HG02943 (cell line): Measurements from ENCODE around the gene SLC35F3.
A peak's percentile ranks its signal among the peaks of the same experiment; 100 is the strongest.
"Not testable (repeated sequence)": the region's sequence is repeated elsewhere in the genome, so short reads cannot be mapped to it uniquely, and the experiment has no call there.

Source experiments
- ATAC-seq: cut with Tn5 transposase; IDR thresholded peaks from one replicate; pipeline ENCODE4 v1.9.1; 2021; ENCODE audit warnings: mild to moderate bottlenecking, low read depth, moderate library complexity; ENCODE audit not compliant: unreplicated experiment

Gene SLC35F3

GRCh38 chr1:234330843-234331215 lies 426.4 kb downstream of the SLC35F3 start:
- no peak for ATAC-seq

DNA sequence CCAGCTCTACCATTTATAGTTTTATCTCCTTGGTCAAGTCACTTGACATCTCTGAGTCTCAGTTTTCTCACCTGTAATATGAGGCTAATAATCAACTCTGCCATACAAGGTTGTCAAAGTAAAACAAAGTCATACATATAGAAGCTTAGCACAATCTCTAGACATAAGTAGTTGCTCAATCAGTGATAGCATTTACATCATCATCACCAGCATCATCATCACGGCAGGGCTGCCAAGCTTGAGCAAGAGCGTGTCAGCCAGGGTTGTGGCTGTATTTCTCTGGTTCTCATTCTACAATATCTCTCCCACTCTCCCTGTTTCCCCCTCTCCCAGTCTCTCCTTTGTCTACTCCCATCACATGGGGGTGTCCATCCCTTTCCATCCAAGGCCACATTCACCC lies 427.0 kb downstream of the SLC35F3 start:
- no peak for ATAC-seq

DNA sequence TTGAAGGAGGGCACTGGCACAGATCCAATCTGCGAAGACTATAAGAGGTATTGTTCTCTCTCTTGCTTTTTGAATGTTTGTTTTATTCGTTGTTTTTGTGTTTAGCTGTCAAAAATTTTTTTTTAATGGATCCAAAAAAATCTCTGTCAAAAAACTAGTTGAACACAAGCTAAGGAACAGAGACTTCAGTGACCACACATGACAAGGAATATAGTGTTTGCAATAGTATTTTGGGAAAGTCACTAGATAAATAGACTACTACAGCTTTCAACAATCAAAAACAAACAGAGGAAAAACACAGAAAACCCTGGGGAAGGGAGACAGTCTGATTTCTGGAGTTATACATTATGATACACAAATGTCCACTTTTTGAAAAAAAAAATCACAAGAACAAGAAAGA lies 431.9 kb downstream of the SLC35F3 start:
- ATAC-seq = no peak

GRCh38 chr1:234337233-234337632 lies 432.8 kb downstream of the SLC35F3 start:
- no peak for ATAC-seq

DNA sequence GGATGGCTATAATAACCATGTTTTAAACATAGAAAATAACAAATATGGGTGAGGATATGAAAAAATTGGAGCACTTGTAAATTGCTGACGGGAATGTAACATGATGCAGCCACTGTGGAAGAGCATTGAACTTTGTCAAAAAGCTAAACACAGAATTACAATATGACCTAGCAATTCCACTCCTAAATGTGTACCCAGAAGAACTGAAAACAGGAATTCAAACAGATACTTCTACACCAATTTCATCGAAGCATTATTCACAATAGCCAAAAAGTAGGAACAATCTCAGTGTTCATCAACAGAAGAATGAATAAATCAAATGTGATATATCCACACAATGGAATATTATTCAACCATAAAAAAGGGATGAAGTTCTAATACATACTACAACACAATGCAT lies 436.1 kb downstream of the SLC35F3 start:
- no peak for ATAC-seq

DNA sequence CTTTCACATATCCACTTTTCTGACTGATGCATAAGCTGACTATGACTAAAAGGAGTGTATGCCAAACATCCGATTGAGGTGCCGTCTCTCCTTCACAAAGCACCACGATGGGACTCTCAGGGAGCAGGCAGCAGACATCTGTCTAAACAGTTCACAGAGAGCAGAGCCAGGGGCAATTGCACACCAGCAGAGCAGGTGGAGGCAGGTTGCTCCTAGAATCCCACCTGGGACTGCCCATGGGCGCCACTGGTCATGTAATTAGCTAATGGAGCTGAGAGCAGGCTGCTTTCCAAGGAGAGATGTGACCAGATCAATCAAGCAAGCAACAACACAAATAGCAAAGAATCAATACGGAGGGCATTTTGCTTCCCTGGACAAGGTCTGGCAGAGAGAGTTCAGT lies 438.3 kb downstream of the SLC35F3 start:
- ATAC-seq = no peak

DNA sequence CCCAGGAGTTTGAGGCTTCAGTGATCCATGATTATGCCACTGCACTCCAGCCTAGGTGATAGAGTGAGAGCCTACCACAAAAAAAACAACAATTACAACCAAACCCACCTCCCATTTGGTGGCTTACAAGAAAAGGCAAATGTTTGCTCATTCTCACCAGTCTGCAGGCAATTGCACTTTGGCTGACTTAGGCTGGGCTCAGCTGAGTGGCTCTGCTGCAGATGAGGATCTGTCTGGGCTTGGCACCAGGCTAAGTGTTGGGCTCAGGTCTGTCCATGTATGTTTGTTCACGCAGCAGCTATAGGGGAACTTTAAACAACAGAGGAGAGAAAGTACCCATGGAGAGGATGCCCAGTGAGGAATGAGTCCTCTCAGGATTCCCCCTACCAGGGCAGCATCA lies 440.8 kb downstream of the SLC35F3 start:
- no peak for ATAC-seq

DNA sequence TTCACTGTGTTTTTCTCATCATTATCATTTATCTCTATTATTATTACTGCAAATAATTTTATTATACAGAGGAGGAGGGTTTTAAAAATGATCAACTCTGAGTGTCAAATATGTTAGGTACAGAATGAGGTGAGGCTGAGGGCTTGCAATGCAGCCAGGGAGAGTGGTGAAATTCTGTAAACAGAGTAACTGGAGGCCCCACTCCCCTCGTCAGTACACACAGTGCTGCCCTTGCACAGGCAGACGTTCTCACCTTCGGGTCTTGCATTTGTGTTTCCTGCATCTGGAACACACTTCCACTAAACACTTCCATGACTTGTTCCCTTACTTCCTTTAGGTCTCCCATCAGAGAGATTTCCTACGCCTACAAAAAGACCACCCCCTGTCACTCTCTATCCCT lies 444.5 kb downstream of the SLC35F3 start:
- no peak for ATAC-seq

DNA sequence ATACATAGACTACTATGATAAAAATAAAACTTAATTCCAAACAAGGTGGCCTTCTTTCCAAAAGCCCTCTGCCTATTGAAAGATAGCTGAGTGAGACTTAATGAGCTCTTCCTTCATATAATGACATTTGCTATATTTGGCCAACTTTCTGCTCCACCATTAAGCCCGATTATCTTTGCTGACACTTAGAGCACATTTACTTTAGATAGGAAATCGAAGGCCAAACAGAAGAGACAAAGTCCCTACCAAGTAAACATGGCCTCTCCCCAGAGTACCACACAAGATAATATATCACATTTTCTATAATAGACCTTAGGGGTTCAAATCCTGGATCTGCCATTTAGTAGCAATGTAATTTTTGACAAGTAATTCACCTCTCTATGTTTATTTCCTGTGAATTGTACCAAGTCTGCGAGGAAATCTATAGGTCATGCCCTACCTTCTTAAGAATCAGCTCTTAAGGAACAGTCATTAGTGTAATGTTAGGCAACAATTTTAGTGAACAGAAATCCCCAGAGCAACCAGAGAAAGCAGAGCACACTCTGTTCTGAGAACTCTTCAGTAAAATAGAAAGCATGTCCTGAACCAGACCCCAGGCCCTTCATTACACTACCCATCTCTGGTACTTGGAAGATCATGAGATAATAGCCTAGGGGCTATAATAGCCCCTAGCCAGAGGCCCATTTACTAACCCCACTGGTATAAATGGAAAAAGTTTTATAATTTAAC lies 451.5 kb downstream of the SLC35F3 start:
- ATAC-seq = no peak

GRCh38 chr1:234356615-234357269 lies 452.3 kb downstream of the SLC35F3 start:
- not testable (repeated sequence) for ATAC-seq

DNA sequence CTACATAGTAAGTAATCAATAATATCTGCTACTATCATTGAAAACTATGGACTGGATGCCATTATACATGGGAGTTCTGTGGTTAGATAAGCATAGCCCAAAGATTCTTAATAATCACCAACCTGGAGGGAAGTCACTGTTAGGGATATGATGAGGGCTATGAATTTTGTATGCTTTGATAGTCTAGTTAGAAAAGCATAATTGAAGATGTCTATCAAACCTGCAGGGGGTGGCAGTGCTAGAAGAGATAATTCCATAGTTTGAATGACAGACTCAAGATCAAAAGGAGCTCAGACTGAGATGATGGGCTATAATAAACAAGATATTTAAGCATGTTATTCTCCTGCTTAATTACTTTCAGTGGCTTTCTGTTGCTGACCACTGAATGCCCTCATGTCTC lies 453.4 kb downstream of the SLC35F3 start:
- no peak for ATAC-seq

DNA sequence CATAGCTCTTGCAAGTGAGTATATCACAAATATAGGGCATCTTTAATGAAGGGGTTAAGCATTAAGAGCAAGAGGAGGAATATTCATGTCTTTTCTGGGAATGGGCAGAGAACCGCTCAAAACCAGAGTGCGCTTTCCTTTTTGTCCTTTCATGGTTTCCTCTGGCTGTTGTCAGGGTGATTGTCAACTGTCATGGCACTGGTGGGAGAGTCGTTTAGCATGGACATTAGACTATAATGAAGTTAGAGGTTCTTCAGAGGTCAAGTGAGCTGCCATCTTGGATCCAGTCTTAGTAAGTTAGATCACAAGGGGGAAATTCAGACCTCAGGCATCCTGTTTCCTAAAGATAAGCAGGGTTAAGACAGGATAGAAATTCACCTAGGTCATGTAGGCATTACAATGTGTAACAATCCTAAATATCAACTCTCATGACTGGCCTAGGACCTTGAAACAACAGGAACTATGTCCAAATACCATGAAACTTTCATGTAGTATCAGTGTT lies 456.7 kb downstream of the SLC35F3 start:
- no peak for ATAC-seq

DNA sequence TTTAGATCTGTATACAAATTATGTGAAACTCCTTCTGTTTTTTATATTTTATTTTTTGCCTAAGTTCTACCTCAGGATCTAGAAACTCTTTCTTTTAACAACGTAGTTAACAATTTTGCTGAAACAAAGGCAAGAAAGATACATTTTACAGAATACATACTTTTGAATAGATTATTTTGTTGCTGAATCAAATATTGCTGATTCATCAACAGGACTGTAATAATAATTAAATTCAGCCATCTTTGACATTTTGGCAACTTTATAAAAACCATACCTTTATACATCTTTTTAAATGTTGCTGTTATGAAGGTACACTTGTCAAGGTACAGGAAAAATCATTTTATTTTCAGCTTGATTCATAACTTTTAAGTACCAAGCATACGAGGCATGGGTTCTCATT lies 458.1 kb downstream of the SLC35F3 start:
- ATAC-seq = no peak

- ATAC-seq = no peak
Observed at GRCh38 chr1:234368320-234369032, 464.0 kb downstream of the SLC35F3 start.

DNA sequence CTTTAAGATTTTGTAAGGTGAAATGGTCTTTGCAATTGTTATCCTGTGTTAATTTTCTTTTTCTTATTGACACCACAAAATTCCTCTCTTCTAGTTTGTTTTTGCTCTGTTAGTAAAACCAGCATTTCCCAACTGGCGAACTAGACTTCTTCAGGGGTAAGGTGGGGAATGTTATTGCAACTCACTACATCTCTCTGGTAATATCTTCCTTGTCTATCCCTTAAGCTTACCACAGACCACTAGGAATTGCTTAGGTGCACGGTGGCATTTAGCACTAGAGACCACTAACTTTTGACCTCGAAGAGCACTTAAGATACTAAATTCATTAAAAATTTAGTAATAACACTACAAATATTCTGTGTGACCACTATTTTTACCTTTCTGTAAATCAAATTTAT lies 464.6 kb downstream of the SLC35F3 start:
- ATAC-seq = no peak

GRCh38 chr1:234369784-234370183 lies 465.3 kb downstream of the SLC35F3 start:
- no peak for ATAC-seq

DNA sequence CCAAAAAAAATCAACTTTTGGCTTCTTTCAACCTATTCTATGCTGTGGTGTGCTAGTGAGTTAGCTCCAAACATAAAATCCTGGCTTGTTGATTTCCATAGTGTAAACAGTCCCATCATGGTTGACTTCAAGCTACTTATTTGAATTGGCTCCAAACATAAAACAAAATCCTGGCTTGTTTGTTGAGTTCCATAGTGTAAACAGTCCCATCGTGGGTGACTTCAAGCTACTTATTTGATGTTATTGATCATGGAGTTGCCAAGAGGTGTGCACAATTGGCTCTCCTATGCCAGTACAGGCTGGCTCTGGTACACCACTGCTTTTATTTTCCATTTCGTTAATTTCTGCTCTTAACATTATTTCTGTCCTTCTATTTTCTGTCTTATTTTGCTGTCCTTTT lies 466.9 kb downstream of the SLC35F3 start:
- ATAC-seq = no peak

GRCh38 chr1:234372011-234372757 lies 467.7 kb downstream of the SLC35F3 start:
- ATAC-seq = no peak

DNA sequence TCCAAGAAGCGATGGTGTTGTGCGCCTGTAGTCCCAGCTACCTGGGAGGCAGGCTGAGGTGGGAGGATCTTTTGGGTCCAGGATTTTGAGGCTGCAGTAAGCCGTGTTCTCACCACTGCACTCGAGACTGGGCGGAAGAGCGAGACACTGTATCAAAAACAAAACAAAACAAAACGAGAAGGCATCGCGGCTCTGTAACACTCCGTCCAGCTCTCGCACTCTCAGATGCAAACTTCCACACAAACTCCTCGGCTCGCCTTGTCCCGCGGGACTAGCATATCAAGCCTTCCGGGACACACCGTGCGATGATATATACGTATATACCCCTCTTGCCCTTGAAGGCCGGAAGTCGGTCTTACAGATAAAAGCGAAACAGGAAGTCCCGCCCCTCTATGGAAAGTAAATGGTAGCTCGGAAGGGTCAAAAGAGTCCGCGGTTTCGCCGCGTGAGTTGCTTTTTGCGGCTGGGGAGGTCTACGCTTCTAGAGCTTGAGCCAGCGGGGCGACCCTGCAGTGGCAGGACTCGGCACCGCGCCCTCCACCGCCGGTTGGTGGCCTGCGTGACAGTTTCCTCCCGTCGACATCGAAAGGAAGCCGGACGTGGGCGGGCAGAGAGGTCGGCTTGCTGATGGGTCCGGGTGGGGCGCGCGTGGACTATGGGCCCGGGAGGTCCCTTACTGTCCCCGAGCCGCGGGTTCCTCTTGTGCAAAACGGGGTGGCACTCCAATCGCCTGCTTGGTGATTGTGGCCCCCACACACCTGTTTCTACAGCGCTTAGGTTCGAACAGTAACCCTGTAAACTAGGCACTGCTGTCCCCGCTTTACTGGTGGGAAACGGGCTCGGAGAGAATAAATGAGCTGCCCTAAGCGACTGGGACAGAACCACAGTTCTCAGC lies 468.8 kb downstream of the SLC35F3 start, which contains the start of gene COA6:
Gene COA6 (plus strand): TSS at position 393 of the 895 bp plus-strand sequence. CDS start 11 bp downstream, at position 404.
- ATAC-seq = peak; percentile 93

- no peak for ATAC-seq
Observed at GRCh38 chr1:234373959-234374254, 469.4 kb downstream of the SLC35F3 start.
